Panc1 (cell line): Measurements from ENCODE around the gene DHRS12. TPM values are rescaled to one million over a fixed set of nuclear protein-coding genes. Genes with fewer than 3 reads are reported as not detected.

Experiments
- ATAC-seq: fragments of 200-7000 bp; cut with Tn5 transposase; 2 replicates; pipeline ENCODE4 v1.9.1; 2020; ENCODE audit warnings: mild to moderate bottlenecking, moderate library complexity
- BruUV-seq: library from RNA; stranded (reverse); fragments of 400-500 nt; replicated peaks from 2 replicates; lab custom pipeline; 2021; lab: Mats Ljungman, UMichigan
- CTCF ChIA-PET: fragments of 300-600 bp; sonication (Branson Sonifier 250); formaldehyde crosslinking; loops from one replicate; lab custom pipeline; 2022; ENCODE audit warnings: antibody characterized with exemption; lab: Charles Lee
- POLR2A ChIA-PET: fragments of 300-600 bp; sonication (Branson Sonifier 250); formaldehyde crosslinking; loops from one replicate; lab custom pipeline; 2022; ENCODE audit warnings: antibody characterized with exemption; lab: Charles Lee
- DNase-seq: peaks from one replicate; pipeline ENCODE4 v3.0.0-alpha.2; 2010; ENCODE audit warnings: low read depth, low spot score
- H3K27ac ChIP-seq: 2 replicates; pipeline ENCODE4 v1.5.1; 2011; ENCODE audit warnings: mild to moderate bottlenecking, low read length, inconsistent platforms
- H3K27me3 ChIP-seq: fragments of 200-500 bp; sonication (Bioruptor generic); 2 replicates; pipeline ENCODE4 v1.6.0; 2014; ENCODE audit warnings: low read length, inconsistent platforms; ENCODE audit not compliant: control insufficient read depth, insufficient read depth
- H3K36me3 ChIP-seq: fragments of 200-500 bp; sonication (Bioruptor generic); 2 replicates; pipeline ENCODE4 v1.5.1; 2014; ENCODE audit warnings: inconsistent platforms, mild to moderate bottlenecking, low read length, moderate library complexity; ENCODE audit not compliant: control insufficient read depth, insufficient read depth
- H3K4me1 ChIP-seq: 2 replicates; pipeline ENCODE4 v1.5.1; 2011; ENCODE audit warnings: inconsistent platforms, mild to moderate bottlenecking, low read length, moderate library complexity; ENCODE audit not compliant: control insufficient read depth, insufficient read depth
- H3K4me3 ChIP-seq, 2 experiments: 2 replicates each; pipeline ENCODE4 v1.5.1; 2011 to 2012; ENCODE audit warnings: low read depth in 2 of 2, low read length in 2 of 2, mild to moderate bottlenecking in 2 of 2, inconsistent platforms in 1 of 2, moderate library complexity in 1 of 2
- H3K9me3 ChIP-seq: fragments of 200-500 bp; sonication (Bioruptor generic); 2 replicates; pipeline ENCODE4 v1.5.1; 2014; ENCODE audit warnings: low read depth, mild to moderate bottlenecking, inconsistent platforms, low read length, moderate library complexity; ENCODE audit not compliant: control insufficient read depth, insufficient read depth
- CTCF ChIP-seq: fragments of 450-650 bp; IDR thresholded peaks from 2 replicates; pipeline ENCODE4 v1.5.1; 2017; ENCODE audit warnings: mild to moderate bottlenecking
- POLR2AphosphoS5 ChIP-seq: IDR thresholded peaks from 2 replicates; pipeline ENCODE4 v1.6.1; 2012; ENCODE audit warnings: mild to moderate bottlenecking, low read depth, low read length, moderate library complexity
- SIN3A ChIP-seq: IDR thresholded peaks from 2 replicates; pipeline ENCODE4 v1.6.1; 2012; ENCODE audit warnings: low read depth, mild to moderate bottlenecking, low read length, moderate library complexity, borderline replicate concordance; ENCODE audit not compliant: insufficient read depth
- TCF7L2 ChIP-seq: IDR thresholded peaks from 2 replicates; pipeline ENCODE4 v1.6.1; 2011; ENCODE audit warnings: mild to moderate bottlenecking, low read depth, low read length, inconsistent platforms
- in situ Hi-C: cut with HindIII; loops from 2 replicates; pipeline ENCODE4 v1.10.0; 2016; ENCODE audit warnings: low sequenced_read_pairs, low pct_unique_long_range_greater_than_20kb
- intact Hi-C: fragments of 100-400 bp; cut with micrococcal nuclease; formaldehyde crosslinking; loops from one replicate; pipeline ENCODE4 v1.10.0; 2022; ENCODE audit not compliant: unreplicated experiment
- total RNA-seq: library from RNA; stranded (reverse); gene quantifications from one replicate; pipeline ENCODE4 v1.2.1, GENCODE V29; 2021; ENCODE audit not compliant: unreplicated experiment
- TF ChIP-seq, protein P1 (sequence below), 2 experiments: IDR thresholded peaks; 2 replicates each; pipeline ENCODE4 v1.6.1; 2011 to 2012; ENCODE audit warnings: low read depth in 2 of 2, control low read depth in 1 of 2, low read length in 1 of 2, mild to moderate bottlenecking in 1 of 2, moderate library complexity in 1 of 2; ENCODE audit not compliant: insufficient read depth in 1 of 2

DHRS12 gene
- total RNA-seq, 1 experiment from 2014 or later: 10.7 TPM

GRCh38 chr13:51833980-51834379, 30.0 kb upstream of the DHRS12 start:
- in situ Hi-C loops: no loop called here
- intact Hi-C loops: no loop called here
- BruUV-seq: no TSS peak
- CTCF ChIA-PET: interaction anchor here (1.3 kb wide), 1 partner anchor 19 kb away, joined by 5 read pairs; no protein-coding TSS in a partner anchor
- DNase-seq: no peak
- TF ChIP-seq, protein P1, sequence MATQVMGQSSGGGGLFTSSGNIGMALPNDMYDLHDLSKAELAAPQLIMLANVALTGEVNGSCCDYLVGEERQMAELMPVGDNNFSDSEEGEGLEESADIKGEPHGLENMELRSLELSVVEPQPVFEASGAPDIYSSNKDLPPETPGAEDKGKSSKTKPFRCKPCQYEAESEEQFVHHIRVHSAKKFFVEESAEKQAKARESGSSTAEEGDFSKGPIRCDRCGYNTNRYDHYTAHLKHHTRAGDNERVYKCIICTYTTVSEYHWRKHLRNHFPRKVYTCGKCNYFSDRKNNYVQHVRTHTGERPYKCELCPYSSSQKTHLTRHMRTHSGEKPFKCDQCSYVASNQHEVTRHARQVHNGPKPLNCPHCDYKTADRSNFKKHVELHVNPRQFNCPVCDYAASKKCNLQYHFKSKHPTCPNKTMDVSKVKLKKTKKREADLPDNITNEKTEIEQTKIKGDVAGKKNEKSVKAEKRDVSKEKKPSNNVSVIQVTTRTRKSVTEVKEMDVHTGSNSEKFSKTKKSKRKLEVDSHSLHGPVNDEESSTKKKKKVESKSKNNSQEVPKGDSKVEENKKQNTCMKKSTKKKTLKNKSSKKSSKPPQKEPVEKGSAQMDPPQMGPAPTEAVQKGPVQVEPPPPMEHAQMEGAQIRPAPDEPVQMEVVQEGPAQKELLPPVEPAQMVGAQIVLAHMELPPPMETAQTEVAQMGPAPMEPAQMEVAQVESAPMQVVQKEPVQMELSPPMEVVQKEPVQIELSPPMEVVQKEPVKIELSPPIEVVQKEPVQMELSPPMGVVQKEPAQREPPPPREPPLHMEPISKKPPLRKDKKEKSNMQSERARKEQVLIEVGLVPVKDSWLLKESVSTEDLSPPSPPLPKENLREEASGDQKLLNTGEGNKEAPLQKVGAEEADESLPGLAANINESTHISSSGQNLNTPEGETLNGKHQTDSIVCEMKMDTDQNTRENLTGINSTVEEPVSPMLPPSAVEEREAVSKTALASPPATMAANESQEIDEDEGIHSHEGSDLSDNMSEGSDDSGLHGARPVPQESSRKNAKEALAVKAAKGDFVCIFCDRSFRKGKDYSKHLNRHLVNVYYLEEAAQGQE (IDR thresholded peaks at IDR 0.05; ENCODE audit: insufficient read depth in 1 of 2, low read depth in 2 of 2, low read length in 1 of 2): no peak
- TF ChIP-seq SIN3A: no peak
- TF ChIP-seq CTCF: no peak
- no peak for TF ChIP-seq POLR2AphosphoS5
- TF ChIP-seq TCF7L2: no peak
- ATAC-seq: no peak
- Histone ChIP-seq H3K27ac (no peak overlapping the region), H3K4me3 (no peak overlapping the region), H3K27me3 (peaks cover 2% of the 10 kb centered on the region; the same call in 1 of the 2 replicates), H3K9me3 (no peaks in the 10 kb centered on the region), H3K4me1 (no peaks in the 10 kb centered on the region), H3K36me3 (no peaks in the 10 kb centered on the region)
- POLR2A ChIA-PET: no interaction called here

DNA sequence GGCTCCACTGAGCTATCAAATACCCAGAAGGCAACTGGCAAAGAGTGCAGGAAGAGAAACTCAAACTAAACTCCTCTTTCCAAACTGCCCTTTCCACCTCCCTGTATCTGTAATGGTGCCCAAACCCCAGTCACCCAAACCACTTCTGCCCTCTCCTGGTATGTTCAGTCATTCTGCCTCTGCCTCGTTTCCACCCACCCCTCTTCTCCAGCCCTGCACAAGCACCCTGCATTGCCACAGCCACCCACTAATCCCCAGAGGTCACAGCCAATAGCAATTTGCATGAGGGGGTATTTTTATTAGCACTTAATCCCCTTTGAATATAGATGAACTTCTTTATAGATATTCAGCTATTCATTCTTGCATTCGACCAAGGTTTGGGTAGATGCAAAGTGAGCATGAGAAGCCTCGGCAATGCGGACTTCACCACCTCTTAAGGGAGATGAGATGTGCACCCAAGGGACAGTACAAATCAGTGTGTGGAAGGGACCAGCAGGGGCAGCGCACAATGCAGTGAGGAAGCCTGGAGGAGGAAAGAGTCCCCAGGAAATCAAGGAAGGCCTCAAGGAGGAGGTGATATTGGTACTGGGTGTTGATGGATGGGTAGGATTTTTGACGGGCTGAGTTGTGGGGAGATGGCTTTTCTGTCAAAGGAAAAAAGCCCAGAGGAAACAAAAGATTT, 28.6 kb upstream of the DHRS12 start:
- in situ Hi-C loops: no loop called here
- ChIA-PET CTCF (no interaction called here), POLR2A (no interaction called here)

More for the DNA sequence above, 28.6 kb upstream of the DHRS12 start:
- TF ChIP-seq CTCF (peak; percentile 40), POLR2AphosphoS5 (no peak)
- H3K4me1 ChIP-seq: no peaks in the 10 kb centered on the region
- H3K4me3 ChIP-seq: no peak overlapping the region
- ATAC-seq (0 out of 2 replicates have a peak, but pooled peaks have one; percentile 73), DNase-seq (no peak)
- no peaks in the 10 kb centered on the region for H3K9me3 ChIP-seq
- intact Hi-C loops: no loop called here
- peaks cover 4% of the 10 kb centered on the region; the same call in 1 of the 2 replicates for H3K27me3 ChIP-seq
- BruUV-seq: no TSS peak
- H3K27ac ChIP-seq: no peak overlapping the region
- no peaks in the 10 kb centered on the region for H3K36me3 ChIP-seq
